ENCODE results near the gene BCL11B.

- TF ChIP-seq CTCF (IDR thresholded peaks at IDR 0.05) (no peak), POLR2A (IDR thresholded peaks at IDR 0.05) (no peak)
These were observed 46.4 kb downstream of the BCL11B start for GRCh38 chr14:99225436-99226203.
